Measurements from ENCODE around the gene GRIPAP1. TPM values are rescaled to one million over a fixed set of nuclear protein-coding genes. Genes with fewer than 3 reads are reported as not detected.

Gene GRIPAP1
- total RNA-seq, 1 donor from 2014 or later = 54.2 TPM

DNA sequence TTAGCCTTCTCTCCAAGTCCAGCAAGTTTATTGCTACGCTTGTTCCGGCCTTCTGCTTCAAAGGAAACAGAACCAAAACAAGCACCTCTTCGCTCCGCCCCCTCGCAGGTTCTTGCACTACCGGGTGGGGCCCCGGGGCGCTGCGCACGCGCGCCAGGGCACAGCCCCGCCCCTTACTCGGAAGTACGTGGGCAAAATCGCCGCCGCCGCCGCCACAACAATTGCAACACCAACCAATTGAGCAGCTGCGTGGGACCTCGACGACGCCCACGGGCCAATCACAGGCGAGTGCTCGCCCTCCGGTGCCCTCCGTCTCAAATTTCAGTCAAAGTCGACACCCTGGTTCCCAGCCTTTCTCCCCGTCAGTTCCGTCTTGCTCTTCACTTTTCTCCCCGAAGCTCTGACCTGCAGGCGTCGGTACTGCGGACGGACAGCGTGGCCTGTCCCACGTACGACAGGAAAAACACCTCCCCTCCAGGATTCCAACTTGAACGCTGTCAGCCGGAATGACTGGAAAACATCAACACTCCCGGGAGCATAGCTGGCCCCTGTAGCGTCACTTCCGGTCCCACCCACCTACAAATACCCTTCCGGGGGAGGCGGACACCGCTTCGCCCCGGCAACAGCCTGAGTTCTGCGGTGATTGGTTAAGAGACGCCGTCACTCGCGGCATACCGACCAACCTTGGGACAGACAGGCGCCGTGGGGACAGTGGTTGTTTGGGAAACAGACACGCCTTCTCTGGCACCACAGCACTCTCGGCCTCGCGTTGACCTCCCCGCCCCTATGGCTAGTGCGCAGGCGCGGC is 44.0 kb downstream of the GRIPAP1 start:
- H3K36me3 ChIP-seq = peaks cover 21% of the 10 kb centered on the region
- H3K4me1 ChIP-seq = peaks cover 23% of the 10 kb centered on the region
- peak overlapping the region; percentile 67 for H3K4me3 ChIP-seq
- peak; percentile 96 for DNase-seq
- peak; percentile 95 for ATAC-seq
- peak overlapping the region; percentile 96 for H3K27ac ChIP-seq
- no peaks in the 10 kb centered on the region for H3K27me3 ChIP-seq (ENCODE audit: low read depth)
- TF ChIP-seq CTCF (IDR thresholded peaks at IDR 0.05) = no peak
- no peaks in the 10 kb centered on the region for H3K9me3 ChIP-seq
- intact Hi-C loops (cut with DNase I) = no loop called here

- Histone ChIP-seq H3K4me3 (peak within 1 kb of the TSS; percentile 67), H3K36me3 (peaks cover 21% of the 10 kb centered on the region), H3K9me3 (no peaks in the 10 kb centered on the region), H3K27ac (peak within 1 kb of the TSS; percentile 96), H3K4me1 (peaks cover 26% of the 10 kb centered on the region), H3K27me3 (ENCODE audit: low read depth) (no peaks in the 10 kb centered on the region)
- DNase-seq (peak; percentile 80), ATAC-seq (peak; percentile 58 to 67)
- intact Hi-C loops (cut with DNase I) = no loop called here
- no peak for TF ChIP-seq CTCF (IDR thresholded peaks at IDR 0.05)
Measured at GRCh38 chrX:48957477-48957826, 44.6 kb downstream of the GRIPAP1 start, which contains the start of gene OTUD5. Gene OTUD5, minus strand, starts transcription at chrX:48957607. Its CDS starts 37 bp downstream, at chrX:48957570.

GRCh38 chrX:48956728-48957414 is 45.2 kb downstream of the GRIPAP1 start:
- intact Hi-C loops (cut with DNase I) = no loop called here
- Histone ChIP-seq H3K4me1 (peaks cover 30% of the 10 kb centered on the region), H3K27ac (peak overlapping the region; percentile 96), H3K27me3 (ENCODE audit: low read depth) (no peaks in the 10 kb centered on the region), H3K9me3 (no peaks in the 10 kb centered on the region), H3K4me3 (peak overlapping the region; percentile 67), H3K36me3 (peaks cover 21% of the 10 kb centered on the region)
- no peak for ATAC-seq
- no peak for TF ChIP-seq CTCF (IDR thresholded peaks at IDR 0.05)
- DNase-seq = peak; percentile 47

GRCh38 chrX:48948589-48948988 is 53.5 kb downstream of the GRIPAP1 start:
- H3K27ac ChIP-seq = no peak overlapping the region
- DNase-seq = no peak
- intact Hi-C loops (cut with DNase I) = no loop called here
- no peak overlapping the region for H3K4me3 ChIP-seq
- H3K36me3 ChIP-seq = peaks cover 9% of the 10 kb centered on the region
- no peak for ATAC-seq
- H3K27me3 ChIP-seq (ENCODE audit: low read depth) = no peaks in the 10 kb centered on the region
- no peak for TF ChIP-seq CTCF (IDR thresholded peaks at IDR 0.05)
- H3K9me3 ChIP-seq = no peaks in the 10 kb centered on the region
- H3K4me1 ChIP-seq = peaks cover 11% of the 10 kb centered on the region

- intact Hi-C loops (cut with DNase I) = no loop called here
- Histone ChIP-seq H3K36me3 (peaks cover 17% of the 10 kb centered on the region), H3K9me3 (no peaks in the 10 kb centered on the region), H3K4me1 (peaks cover 1% of the 10 kb centered on the region), H3K4me3 (no peak overlapping the region), H3K27me3 (ENCODE audit: low read depth) (no peaks in the 10 kb centered on the region), H3K27ac (no peak overlapping the region)
- ATAC-seq (peak; percentile 69 to 79), DNase-seq (peak; percentile 54)
- peak; percentile 73 for TF ChIP-seq CTCF (IDR thresholded peaks at IDR 0.05)
Measured at GRCh38 chrX:48945517-48946348, 56.3 kb downstream of the GRIPAP1 start.

Data from lower lobe of right lung (tissue), 2 donors.